Mammary epithelial cell (primary cell): ENCODE results near the gene THYN1.

Source experiments
- CTCF ChIP-seq, 2 donors: IDR thresholded peaks in 1 of 2; conservative IDR thresholded peaks in 1 of 2; 2 replicates each; pipeline ENCODE4 v1.5.1; 2011 to 2012; ENCODE audit warnings: inconsistent platforms in 2 of 2, low read length in 2 of 2, mild to moderate bottlenecking in 2 of 2, control low read depth in 1 of 2, low read depth in 1 of 2; ENCODE audit not compliant: insufficient read depth in 1 of 2; ENCODE audit errors: extremely low read depth in 1 of 2
- EZH2 ChIP-seq: IDR thresholded peaks from 2 replicates; pipeline ENCODE4 v1.6.1; 2012; ENCODE audit warnings: low read length, inconsistent platforms, borderline replicate concordance

GRCh38 chr11:134216816-134217215, 36.3 kb downstream of the THYN1 start:
- TF ChIP-seq CTCF (conservative IDR thresholded peaks at IDR 0.05 in 1 of 2, IDR thresholded peaks at IDR 0.05 in 1 of 2; ENCODE audit: extremely low read depth in 1 of 2, insufficient read depth in 1 of 2, low read depth in 1 of 2, low read length in 2 of 2) (no peak), EZH2 (no peak)
